KMS-11 (cell line): ENCODE measurements around the gene SUPT20HL1.

Source experiments
- H2AFZ ChIP-seq: fragments of 200-600 bp; sonication (generic); 2 replicates; pipeline ENCODE4 v1.6.1; 2016; ENCODE audit warnings: antibody characterized with exemption, mixed run types, low read depth
- H3K27ac ChIP-seq: fragments of 200-600 bp; sonication (generic); 2 replicates; pipeline ENCODE4 v1.6.1; 2016; ENCODE audit warnings: mild to moderate bottlenecking, mixed run types
- H3K27me3 ChIP-seq: fragments of 200-600 bp; sonication (generic); 2 replicates; pipeline ENCODE4 v1.6.1; 2017; ENCODE audit warnings: mild to moderate bottlenecking, low read depth, mixed run types, moderate library complexity; ENCODE audit not compliant: insufficient read depth
- H3K36me3 ChIP-seq: fragments of 200-600 bp; sonication (generic); 2 replicates; pipeline ENCODE4 v1.6.1; 2017; ENCODE audit warnings: mild to moderate bottlenecking, mixed run types; ENCODE audit not compliant: insufficient read depth
- H3K4me1 ChIP-seq: fragments of 200-600 bp; sonication (generic); 2 replicates; pipeline ENCODE4 v1.6.1; 2016; ENCODE audit warnings: mild to moderate bottlenecking, low read depth, mixed run types; ENCODE audit not compliant: poor library complexity, severe bottlenecking
- H3K4me2 ChIP-seq: fragments of 200-600 bp; sonication (generic); 2 replicates; pipeline ENCODE4 v1.7.0; 2016; ENCODE audit warnings: mild to moderate bottlenecking, mixed run types
- H3K4me3 ChIP-seq: fragments of 200-600 bp; sonication (generic); IDR thresholded peaks from 2 replicates; pipeline ENCODE4 v1.6.1; 2017; ENCODE audit warnings: low read depth, low read length, mixed read lengths; ENCODE audit not compliant: insufficient read depth
- H3K79me2 ChIP-seq: fragments of 200-600 bp; sonication (generic); 2 replicates; pipeline ENCODE4 v1.6.1; 2016; ENCODE audit warnings: low read depth, mixed run types; ENCODE audit not compliant: insufficient read depth
- H3K9ac ChIP-seq: fragments of 200-600 bp; sonication (generic); 2 replicates; pipeline ENCODE4 v1.6.1; 2016; ENCODE audit warnings: mild to moderate bottlenecking, mixed run types
- H4K20me1 ChIP-seq: fragments of 200-600 bp; sonication (generic); 2 replicates; pipeline ENCODE4 v1.6.1; 2016; ENCODE audit warnings: mild to moderate bottlenecking, mixed run types; ENCODE audit not compliant: insufficient read depth
- TF ChIP-seq, protein P1 (sequence below): fragments of 200-600 bp; sonication (generic); conservative IDR thresholded peaks from 2 replicates; pipeline ENCODE4 v1.6.1; 2017; ENCODE audit warnings: low read depth, mild to moderate bottlenecking, antibody characterized with exemption, low read length, moderate library complexity, mixed read lengths

SUPT20HL1 gene

DNA sequence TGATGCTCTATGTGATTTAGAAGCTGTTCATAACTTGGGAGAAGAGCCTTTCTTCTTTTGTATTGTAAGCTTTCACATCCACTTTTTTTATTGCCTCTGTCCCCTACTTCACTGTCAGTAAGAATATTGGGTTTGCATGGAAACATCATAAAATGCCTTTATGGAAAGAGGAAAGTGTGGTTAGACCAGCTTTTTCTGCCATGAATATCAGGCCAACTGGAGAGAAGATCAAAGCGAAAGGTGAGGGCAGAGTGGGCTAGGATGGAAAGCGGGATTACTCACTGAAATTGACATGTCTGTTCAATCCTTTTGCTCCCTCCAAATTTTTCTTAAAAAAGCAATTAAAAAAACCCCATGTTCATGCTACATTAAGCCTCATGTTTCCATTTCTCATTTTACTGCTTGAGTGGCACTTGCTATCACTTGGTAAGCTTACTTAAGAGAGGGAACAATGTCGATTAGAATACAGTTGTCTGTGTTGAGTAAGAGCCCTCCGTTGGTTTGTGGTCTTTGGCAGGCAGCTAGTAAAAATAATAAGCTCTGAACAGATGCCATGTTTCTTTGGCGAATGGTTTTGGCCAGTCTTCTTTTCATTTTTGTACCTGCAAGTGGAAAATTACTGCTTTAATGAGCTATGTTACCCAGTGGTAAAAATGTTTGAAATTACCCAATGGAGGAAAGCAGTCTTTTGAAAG lies 35.9 kb downstream of the SUPT20HL1 start:
- no peaks in the 10 kb centered on the region for H3K79me2 ChIP-seq
- no peak overlapping the region for H3K27ac ChIP-seq
- H3K4me2 ChIP-seq, result no peak overlapping the region
- H3K9ac ChIP-seq, result no peak overlapping the region
- H2AFZ ChIP-seq, result no peak overlapping the region
- no peaks in the 10 kb centered on the region for H3K36me3 ChIP-seq
- H3K27me3 ChIP-seq, result no peaks in the 10 kb centered on the region
- H3K4me1 ChIP-seq, result peaks cover 3% of the 10 kb centered on the region
- no peaks in the 10 kb centered on the region for H4K20me1 ChIP-seq
- no peak overlapping the region for H3K4me3 ChIP-seq
- TF ChIP-seq, protein P1, sequence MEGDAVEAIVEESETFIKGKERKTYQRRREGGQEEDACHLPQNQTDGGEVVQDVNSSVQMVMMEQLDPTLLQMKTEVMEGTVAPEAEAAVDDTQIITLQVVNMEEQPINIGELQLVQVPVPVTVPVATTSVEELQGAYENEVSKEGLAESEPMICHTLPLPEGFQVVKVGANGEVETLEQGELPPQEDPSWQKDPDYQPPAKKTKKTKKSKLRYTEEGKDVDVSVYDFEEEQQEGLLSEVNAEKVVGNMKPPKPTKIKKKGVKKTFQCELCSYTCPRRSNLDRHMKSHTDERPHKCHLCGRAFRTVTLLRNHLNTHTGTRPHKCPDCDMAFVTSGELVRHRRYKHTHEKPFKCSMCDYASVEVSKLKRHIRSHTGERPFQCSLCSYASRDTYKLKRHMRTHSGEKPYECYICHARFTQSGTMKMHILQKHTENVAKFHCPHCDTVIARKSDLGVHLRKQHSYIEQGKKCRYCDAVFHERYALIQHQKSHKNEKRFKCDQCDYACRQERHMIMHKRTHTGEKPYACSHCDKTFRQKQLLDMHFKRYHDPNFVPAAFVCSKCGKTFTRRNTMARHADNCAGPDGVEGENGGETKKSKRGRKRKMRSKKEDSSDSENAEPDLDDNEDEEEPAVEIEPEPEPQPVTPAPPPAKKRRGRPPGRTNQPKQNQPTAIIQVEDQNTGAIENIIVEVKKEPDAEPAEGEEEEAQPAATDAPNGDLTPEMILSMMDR, result no peak

GRCh38 chrX:24396931-24397279 lies 36.5 kb downstream of the SUPT20HL1 start:
- Histone ChIP-seq H3K79me2 (no peaks in the 10 kb centered on the region), H3K9ac (no peak overlapping the region), H3K27me3 (no peaks in the 10 kb centered on the region), H3K36me3 (no peaks in the 10 kb centered on the region), H3K4me1 (peaks cover 3% of the 10 kb centered on the region), H3K27ac (no peak overlapping the region), H4K20me1 (no peaks in the 10 kb centered on the region), H3K4me2 (no peak overlapping the region), H2AFZ (no peak overlapping the region), H3K4me3 (no peak overlapping the region)
- TF ChIP-seq, protein P1, result no peak

- Histone ChIP-seq H3K36me3 (no peaks in the 10 kb centered on the region), H3K79me2 (no peaks in the 10 kb centered on the region), H2AFZ (no peak overlapping the region), H3K27ac (no peak overlapping the region), H3K4me1 (peaks cover 3% of the 10 kb centered on the region), H4K20me1 (no peaks in the 10 kb centered on the region), H3K4me3 (no peak overlapping the region), H3K27me3 (no peaks in the 10 kb centered on the region), H3K9ac (no peak overlapping the region), H3K4me2 (no peak overlapping the region)
- TF ChIP-seq, protein P1, result no peak
Observed at GRCh38 chrX:24398766-24399165, 38.3 kb downstream of the SUPT20HL1 start.

DNA sequence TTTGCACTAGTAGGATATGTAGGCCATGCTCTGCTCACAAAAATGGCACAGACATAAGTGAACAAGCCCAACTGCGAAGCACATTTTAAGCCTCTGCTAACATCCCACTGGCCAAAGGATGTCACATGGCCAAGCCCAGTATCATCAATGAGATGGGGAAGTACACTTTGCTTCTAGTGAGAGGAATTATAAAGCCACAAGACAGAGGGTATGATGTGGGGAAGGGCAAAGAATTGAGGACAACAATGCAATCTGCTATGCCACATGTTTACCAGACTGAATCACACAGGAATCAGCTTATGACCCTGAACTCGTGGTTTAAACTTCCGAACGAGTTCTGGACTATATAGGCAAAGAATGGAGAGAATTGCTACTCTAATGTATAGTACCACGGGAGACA lies 39.1 kb downstream of the SUPT20HL1 start:
- Histone ChIP-seq H3K4me1 (peaks cover 3% of the 10 kb centered on the region), H3K9ac (no peak overlapping the region), H3K27ac (no peak overlapping the region), H3K79me2 (no peaks in the 10 kb centered on the region), H3K27me3 (no peaks in the 10 kb centered on the region), H2AFZ (no peak overlapping the region), H3K36me3 (no peaks in the 10 kb centered on the region), H4K20me1 (no peaks in the 10 kb centered on the region), H3K4me2 (no peak overlapping the region), H3K4me3 (no peak overlapping the region)
- TF ChIP-seq, protein P1, result no peak
